Ovary (tissue), 9 donors: ENCODE data around the gene TXNDC2. TPM values are rescaled to one million over a fixed set of nuclear protein-coding genes. Genes with fewer than 3 reads are reported as not detected.

Experiments used
- DNase-seq, 5 donors: peaks; one replicate each; pipeline ENCODE4 v3.0.0-alpha.2; 2019 to 2020
- H3K27ac ChIP-seq, 2 donors: fragments of 200-600 bp; one replicate each; pipeline versions ENCODE4 v1.5.1 to v1.8.0; 2019 to 2022
- H3K27me3 ChIP-seq: fragments of 200-600 bp; one replicate; pipeline ENCODE4 v1.8.0; 2022
- H3K36me3 ChIP-seq: fragments of 200-600 bp; sonication (generic); one replicate; pipeline ENCODE4 v1.5.1; 2019
- H3K4me1 ChIP-seq: one replicate; pipeline ENCODE4 v1.8.1; 2013; ENCODE audit warnings: mild to moderate bottlenecking, moderate library complexity; ENCODE audit not compliant: insufficient read depth
- H3K4me3 ChIP-seq: fragments of 200-600 bp; sonication (generic); one replicate; pipeline ENCODE4 v1.5.1; 2017
- H3K9me3 ChIP-seq, 2 donors: fragments of 200-600 bp in 1 of 2; sonication (generic) in 1 of 2; one replicate each; pipeline versions ENCODE4 v1.5.1 to v1.8.1; 2013 to 2019; ENCODE audit warnings: mild to moderate bottlenecking in 1 of 2, moderate library complexity in 1 of 2
- EP300 ChIP-seq: sonication (generic); formaldehyde crosslinking; IDR thresholded peaks from one replicate; pipeline ENCODE4 v1.6.1; 2017; ENCODE audit warnings: antibody characterized with exemption
- POLR2A ChIP-seq: fragments of 450-650 bp; IDR thresholded peaks from one replicate; pipeline ENCODE4 v1.6.1; 2017; ENCODE audit warnings: antibody characterized with exemption, mild to moderate bottlenecking, moderate library complexity
- WGBS, 3 donors: extraction: QIAGEN DNeasy Blood & Tissue Kit in 1 of 3; methylation state at CpG; one replicate each; pipeline versions ENCODE4 v1.1.5 to v1.1.7; 2013 to 2017; 5-methylcytosine and 5-hydroxymethylcytosine counted together
- intact Hi-C, 4 donors: fragments of 100-400 bp; cut with DNase I; formaldehyde crosslinking; loops; one replicate each; pipeline versions ENCODE4 v1.11.0 to v1.15.1; 2022 to 2023
- polyA plus RNA-seq, 2 donors: library from polyadenylated mRNA; stranded (reverse); fragments of 200-250 nt in 1 of 2; fragments of 350-450 nt in 1 of 2; fragmentation: Illumina TruSeq in 1 of 2; extraction: RNeasy Lipid Tissue Mini Kit (QIAGEN cat#74804) in 1 of 2; gene quantifications; one replicate each; pipeline ENCODE4 v1.2.3, GENCODE V29; 2013 to 2014
- total RNA-seq, 7 donors: library from RNA; depleted of rRNA in 2 of 7; stranded (reverse); fragments of >200 nt in 2 of 7; fragmentation: NEBNext Ultra II Directional in 3 of 7; extraction: Animal tissue kit (Norgen Biotek cat#: 25700) in 3 of 7; gene quantifications; one replicate each; pipeline versions ENCODE4 v1.1.0 to v1.2.4, GENCODE V29; 2016 to 2023
- TF ChIP-seq, protein P1 (sequence below), 3 donors: fragments of 450-650 bp in 2 of 3; fragments of 200-600 bp in 1 of 3; IDR thresholded peaks; one replicate each; pipeline versions ENCODE4 v1.5.1 to v1.8.0; 2016 to 2022; ENCODE audit warnings: antibody characterized with exemption in 3 of 3, mild to moderate bottlenecking in 1 of 3
- donor health status: DM: no; HTN: no; CAD: no; lungs with moderate emphysema.
- donor health status: DM: no; HTN: no; CAD: no.
- donor health status: Bipolar disorder and iron deficiency.
- donor health status: DM: yes; HTN: yes; CAD: no.
- donor health status: DM: no; HTN: no; CAD: no.
- donor health status: DM: yes; HTN: yes; CAD: no.

TXNDC2 gene
- total and polyA plus RNA-seq, 9 donors = 0.10 to 0.91 (median 0.36) TPM; not detected in 1

DNA sequence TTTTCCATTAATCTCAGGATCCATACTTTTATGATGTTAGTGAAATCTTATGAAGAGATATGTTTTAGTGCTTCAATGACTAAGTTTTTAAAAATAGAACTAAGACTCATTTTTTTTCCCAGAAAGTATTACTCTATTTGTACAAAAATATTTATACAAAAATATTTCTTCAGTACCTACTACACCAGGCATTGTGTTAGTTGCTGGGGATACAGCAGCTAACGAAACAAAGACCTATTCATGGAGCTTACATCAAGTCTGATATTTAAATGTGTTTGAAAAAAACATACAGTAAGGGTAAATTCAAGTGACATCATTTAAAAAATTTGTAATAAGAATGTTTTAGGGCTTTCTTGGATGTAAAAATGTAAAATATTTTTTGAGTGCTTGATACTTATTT is 39.6 kb downstream of the TXNDC2 start:
- DNase-seq = no peak
- intact Hi-C loops = loop anchor here in 1 of 4 donors (10.0 kb wide), 1 partner anchor 221 kb away; the partner anchor contains the start of gene RAB31
- no peak overlapping the region for H3K4me3 ChIP-seq
- WGBS, 3 donors = 30 to 34% (median 33%) methylated on average over 1 of the region's 1 CpG
- H3K27ac ChIP-seq = no peak overlapping the region
- peaks cover 6% of the 10 kb centered on the region for H3K4me1 ChIP-seq
- H3K36me3 ChIP-seq = no peaks in the 10 kb centered on the region
- H3K9me3 ChIP-seq = no peaks in the 10 kb centered on the region
- no peaks in the 10 kb centered on the region for H3K27me3 ChIP-seq
- TF ChIP-seq EP300 (no peak), POLR2A (no peak)
- TF ChIP-seq, protein P1, sequence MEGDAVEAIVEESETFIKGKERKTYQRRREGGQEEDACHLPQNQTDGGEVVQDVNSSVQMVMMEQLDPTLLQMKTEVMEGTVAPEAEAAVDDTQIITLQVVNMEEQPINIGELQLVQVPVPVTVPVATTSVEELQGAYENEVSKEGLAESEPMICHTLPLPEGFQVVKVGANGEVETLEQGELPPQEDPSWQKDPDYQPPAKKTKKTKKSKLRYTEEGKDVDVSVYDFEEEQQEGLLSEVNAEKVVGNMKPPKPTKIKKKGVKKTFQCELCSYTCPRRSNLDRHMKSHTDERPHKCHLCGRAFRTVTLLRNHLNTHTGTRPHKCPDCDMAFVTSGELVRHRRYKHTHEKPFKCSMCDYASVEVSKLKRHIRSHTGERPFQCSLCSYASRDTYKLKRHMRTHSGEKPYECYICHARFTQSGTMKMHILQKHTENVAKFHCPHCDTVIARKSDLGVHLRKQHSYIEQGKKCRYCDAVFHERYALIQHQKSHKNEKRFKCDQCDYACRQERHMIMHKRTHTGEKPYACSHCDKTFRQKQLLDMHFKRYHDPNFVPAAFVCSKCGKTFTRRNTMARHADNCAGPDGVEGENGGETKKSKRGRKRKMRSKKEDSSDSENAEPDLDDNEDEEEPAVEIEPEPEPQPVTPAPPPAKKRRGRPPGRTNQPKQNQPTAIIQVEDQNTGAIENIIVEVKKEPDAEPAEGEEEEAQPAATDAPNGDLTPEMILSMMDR (IDR thresholded peaks at IDR 0.05) = no peak

DNA sequence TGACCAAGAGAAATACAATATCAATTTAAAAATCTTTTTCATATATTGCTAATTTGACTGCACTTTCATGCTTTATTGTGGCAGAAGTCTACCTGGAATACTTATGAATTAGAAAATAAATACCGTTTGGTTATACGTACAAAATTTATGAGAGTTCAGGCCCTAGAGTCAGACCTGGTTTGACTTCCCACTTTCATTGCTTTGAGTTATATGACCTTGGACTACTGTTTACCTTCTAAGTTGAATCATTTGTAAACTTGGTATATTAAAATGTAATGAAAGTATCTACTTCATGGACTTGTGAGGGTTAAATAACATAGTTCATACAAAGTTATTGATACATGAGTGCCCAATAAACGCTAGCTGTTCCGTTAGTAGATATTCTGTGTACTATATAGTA is 40.0 kb downstream of the TXNDC2 start:
- Histone ChIP-seq H3K4me1 (peaks cover 5% of the 10 kb centered on the region), H3K9me3 (no peaks in the 10 kb centered on the region), H3K4me3 (no peak overlapping the region), H3K27me3 (no peaks in the 10 kb centered on the region), H3K27ac (no peak overlapping the region), H3K36me3 (no peaks in the 10 kb centered on the region)
- intact Hi-C loops = loop anchor here in 1 of 4 donors (10.0 kb wide), 1 partner anchor 221 kb away; the partner anchor contains the start of gene RAB31
- 41 to 60% (median 49%) methylated on average over 4 of the region's 4 CpGs for WGBS, 3 donors
- DNase-seq = no peak
- TF ChIP-seq EP300 (no peak), POLR2A (no peak)
- TF ChIP-seq, protein P1 (IDR thresholded peaks at IDR 0.05) = no peak

DNA sequence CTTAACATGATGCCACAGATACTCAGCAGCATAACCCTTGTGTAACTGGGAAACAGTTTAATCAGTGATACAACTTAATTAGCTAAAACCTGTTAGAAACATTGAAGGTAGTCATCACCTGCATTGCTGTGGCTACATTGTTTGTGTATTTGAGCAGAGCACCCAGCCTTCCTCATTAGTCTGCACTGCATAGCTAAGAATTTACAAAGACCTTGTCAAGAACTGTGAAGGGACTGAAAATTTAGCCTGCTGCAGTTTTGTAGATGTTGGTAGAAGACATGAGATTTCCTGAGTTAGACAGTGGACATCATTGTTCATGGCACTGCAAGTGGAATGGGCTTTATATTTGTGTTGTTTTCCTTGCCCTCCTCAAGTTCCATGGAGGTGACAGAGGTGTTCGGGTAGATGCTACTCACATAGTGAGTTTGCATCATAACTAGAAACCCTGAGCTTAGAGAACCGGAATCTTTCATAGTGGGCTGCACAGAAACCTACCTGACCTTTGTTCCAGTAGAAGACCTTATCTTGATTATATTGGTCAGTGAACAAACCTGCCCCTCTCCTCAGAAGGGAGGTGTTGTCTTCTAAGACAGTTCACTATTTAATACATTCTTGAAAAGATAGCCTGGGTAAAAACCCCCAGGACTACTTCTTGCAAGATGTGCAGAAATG is 40.6 kb downstream of the TXNDC2 start:
- Histone ChIP-seq H3K4me1 (peaks cover 5% of the 10 kb centered on the region), H3K27ac (no peak overlapping the region), H3K9me3 (no peaks in the 10 kb centered on the region), H3K27me3 (no peaks in the 10 kb centered on the region), H3K36me3 (no peaks in the 10 kb centered on the region), H3K4me3 (no peak overlapping the region)
- WGBS, 3 donors = 86 to 95% (median 91%) methylated on average over 2 of the region's 2 CpGs
- intact Hi-C loops = loop anchor here in 1 of 4 donors (10.0 kb wide), 1 partner anchor 222 kb away; the partner anchor contains the start of gene RAB31
- no peak for DNase-seq
- TF ChIP-seq, protein P1 (IDR thresholded peaks at IDR 0.05) = no peak
- TF ChIP-seq EP300 = no peak
- TF ChIP-seq POLR2A = no peak

DNA sequence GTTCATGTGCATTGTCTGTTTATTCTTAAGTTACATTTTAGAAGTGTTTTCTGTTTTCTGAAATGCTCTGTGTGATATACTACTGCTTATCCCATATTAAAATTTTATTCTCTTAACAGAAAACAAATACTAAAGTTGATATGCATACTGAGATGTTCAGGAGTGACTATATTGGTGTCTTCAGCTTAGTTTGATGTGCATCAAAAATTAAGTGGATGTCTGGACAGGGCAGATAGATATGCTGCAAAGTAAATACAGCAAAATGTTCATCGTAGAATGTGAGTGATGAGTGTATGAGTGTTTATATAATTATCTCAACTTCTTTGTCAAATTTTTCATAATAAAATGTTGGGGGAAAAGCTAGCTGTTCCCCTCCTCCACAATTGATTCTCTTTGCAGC is 41.2 kb downstream of the TXNDC2 start:
- H3K36me3 ChIP-seq = no peaks in the 10 kb centered on the region
- no peaks in the 10 kb centered on the region for H3K27me3 ChIP-seq
- WGBS, 3 donors = 33 to 69% (median 52%) methylated on average over 1 of the region's 1 CpG
- no peak overlapping the region for H3K27ac ChIP-seq
- peaks cover 5% of the 10 kb centered on the region for H3K4me1 ChIP-seq
- no peaks in the 10 kb centered on the region for H3K9me3 ChIP-seq
- H3K4me3 ChIP-seq = no peak overlapping the region
- no peak for DNase-seq
- TF ChIP-seq EP300 (no peak), POLR2A (no peak)
- TF ChIP-seq, protein P1 (IDR thresholded peaks at IDR 0.05) = no peak
- intact Hi-C loops = loop anchor here in 1 of 4 donors (10.0 kb wide), 1 partner anchor 222 kb away; the partner anchor contains the start of gene RAB31
